Measurements from ENCODE around the gene PDZD4. TPM values are rescaled to one million over a fixed set of nuclear protein-coding genes. Genes with fewer than 3 reads are reported as not detected.

PDZD4 gene
- total RNA-seq, 1 experiment from 2014 or later = 120 TPM

DNA sequence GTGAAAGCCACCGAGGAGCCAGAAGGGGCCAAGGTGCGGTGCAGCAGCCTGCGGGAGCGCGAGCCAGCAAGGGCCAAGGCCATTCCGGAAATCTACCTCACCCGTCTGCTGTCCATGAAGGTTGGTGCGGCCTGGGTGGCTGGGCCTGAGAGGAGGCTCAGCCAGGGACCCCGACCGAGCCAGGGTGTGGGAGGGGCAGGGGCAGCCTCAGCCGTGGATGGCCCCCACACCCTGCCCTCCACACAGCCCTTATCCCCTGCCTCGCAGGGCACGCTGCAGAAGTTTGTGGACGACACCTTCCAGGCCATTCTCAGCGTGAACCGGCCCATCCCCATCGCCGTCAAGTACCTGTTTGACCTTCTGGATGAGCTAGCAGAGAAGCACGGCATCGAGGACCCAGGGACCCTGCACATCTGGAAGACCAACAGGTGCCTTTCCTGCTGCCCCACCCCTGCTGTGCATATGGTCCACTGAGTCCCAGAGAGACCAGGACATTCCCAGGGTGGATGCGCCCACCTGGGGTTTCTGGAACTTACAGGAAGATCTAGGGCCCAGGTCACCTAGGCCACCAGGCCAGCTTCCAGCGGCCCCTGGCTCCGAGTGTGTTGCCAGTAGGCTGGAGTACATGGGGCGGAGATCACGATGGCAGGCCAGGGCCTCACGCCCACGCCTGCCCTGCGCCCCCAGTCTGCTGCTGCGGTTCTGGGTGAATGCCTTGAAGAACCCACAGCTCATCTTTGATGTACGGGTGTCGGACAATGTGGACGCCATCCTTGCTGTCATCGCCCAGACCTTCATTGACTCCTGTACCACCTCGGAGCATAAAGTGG is 52.9 kb downstream of the PDZD4 start:
- ChIA-PET CTCF (interaction anchor here (0.6 to 2.8 kb wide), 10 partner anchors 10 to 648 kb away, joined by 3 to 12 read pairs (median 4); partner anchors contain the start of genes ARHGAP4, IDH3G and SSR4), POLR2A (interaction anchor here (1.4 to 1.6 kb wide), 2 partner anchors 17 to 151 kb away, joined by 3 to 4 read pairs; partner anchors contain the start of genes IDH3G and SSR4)
- H3K4me3 Mint-ChIP-seq = no peak overlapping the region
- no peak for DNase-seq (ENCODE audit: low spot score)
- H3K9me3 Mint-ChIP-seq = no peaks in the 10 kb centered on the region
- H3K4me1 Mint-ChIP-seq = no peaks in the 10 kb centered on the region; the same call in 1 of the 2 replicates
- no peaks in the 10 kb centered on the region for H3K36me3 Mint-ChIP-seq
- TF ChIP-seq, protein P1, sequence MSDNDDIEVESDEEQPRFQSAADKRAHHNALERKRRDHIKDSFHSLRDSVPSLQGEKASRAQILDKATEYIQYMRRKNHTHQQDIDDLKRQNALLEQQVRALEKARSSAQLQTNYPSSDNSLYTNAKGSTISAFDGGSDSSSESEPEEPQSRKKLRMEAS (CRISPR knock-in tag; IDR thresholded peaks at IDR 0.05) = no peak
- TF ChIP-seq ZNF281 (CRISPR knock-in tag; IDR thresholded peaks at IDR 0.05) = no peak
- no peak for TF ChIP-seq RELA (CRISPR knock-in tag; IDR thresholded peaks at IDR 0.05; ENCODE audit: borderline replicate concordance)
- no peak for TF ChIP-seq SMAD4 (CRISPR knock-in tag; IDR thresholded peaks at IDR 0.05)
- TF ChIP-seq EMX1 (CRISPR knock-in tag; IDR thresholded peaks at IDR 0.05) = no peak
- no peak for TF ChIP-seq ZNF232 (CRISPR knock-in tag; IDR thresholded peaks at IDR 0.05)
- TF ChIP-seq FOXK1 (CRISPR knock-in tag; IDR thresholded peaks at IDR 0.05) = no peak
- no peak for TF ChIP-seq ATF2 (CRISPR knock-in tag; IDR thresholded peaks at IDR 0.05; ENCODE audit: borderline replicate concordance, low read depth)
- TF ChIP-seq ZNF219 (CRISPR knock-in tag; IDR thresholded peaks at IDR 0.05; ENCODE audit: borderline replicate concordance) = no peak
- no peak for TF ChIP-seq E2F1 (CRISPR knock-in tag; IDR thresholded peaks at IDR 0.05)
- TF ChIP-seq, protein P2, sequence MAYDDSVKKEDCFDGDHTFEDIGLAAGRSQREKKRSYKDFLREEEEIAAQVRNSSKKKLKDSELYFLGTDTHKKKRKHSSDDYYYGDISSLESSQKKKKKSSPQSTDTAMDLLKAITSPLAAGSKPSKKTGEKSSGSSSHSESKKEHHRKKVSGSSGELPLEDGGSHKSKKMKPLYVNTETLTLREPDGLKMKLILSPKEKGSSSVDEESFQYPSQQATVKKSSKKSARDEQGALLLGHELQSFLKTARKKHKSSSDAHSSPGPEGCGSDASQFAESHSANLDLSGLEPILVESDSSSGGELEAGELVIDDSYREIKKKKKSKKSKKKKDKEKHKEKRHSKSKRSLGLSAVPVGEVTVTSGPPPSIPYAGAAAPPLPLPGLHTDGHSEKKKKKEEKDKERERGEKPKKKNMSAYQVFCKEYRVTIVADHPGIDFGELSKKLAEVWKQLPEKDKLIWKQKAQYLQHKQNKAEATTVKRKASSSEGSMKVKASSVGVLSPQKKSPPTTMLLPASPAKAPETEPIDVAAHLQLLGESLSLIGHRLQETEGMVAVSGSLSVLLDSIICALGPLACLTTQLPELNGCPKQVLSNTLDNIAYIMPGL (CRISPR knock-in tag; IDR thresholded peaks at IDR 0.05) = no peak
- no peak for TF ChIP-seq TP53 (CRISPR knock-in tag; IDR thresholded peaks at IDR 0.05)
- TF ChIP-seq TCF7 (CRISPR knock-in tag; IDR thresholded peaks at IDR 0.05; ENCODE audit: low read depth) = no peak
- no peak for TF ChIP-seq ZNF263 (CRISPR knock-in tag; IDR thresholded peaks at IDR 0.05; ENCODE audit: low read depth)
- no peak for TF ChIP-seq ETV6 (CRISPR knock-in tag; IDR thresholded peaks at IDR 0.05)
- no peaks in the 10 kb centered on the region for H3K27me3 Mint-ChIP-seq (ENCODE audit: low read depth)
- H3K27ac Mint-ChIP-seq = no peak overlapping the region
- ATAC-seq = no peak

- Mint-ChIP-seq H3K27ac (no peak overlapping the region), H3K4me3 (no peak overlapping the region), H3K9me3 (no peaks in the 10 kb centered on the region), H3K27me3 (ENCODE audit: low read depth) (no peaks in the 10 kb centered on the region), H3K4me1 (no peaks in the 10 kb centered on the region; the same call in 1 of the 2 replicates), H3K36me3 (no peaks in the 10 kb centered on the region)
- ChIA-PET POLR2A (no interaction called here), CTCF (no interaction called here)
- ATAC-seq (no peak), DNase-seq (ENCODE audit: low spot score) (no peak)
- TF ChIP-seq, protein P3, sequence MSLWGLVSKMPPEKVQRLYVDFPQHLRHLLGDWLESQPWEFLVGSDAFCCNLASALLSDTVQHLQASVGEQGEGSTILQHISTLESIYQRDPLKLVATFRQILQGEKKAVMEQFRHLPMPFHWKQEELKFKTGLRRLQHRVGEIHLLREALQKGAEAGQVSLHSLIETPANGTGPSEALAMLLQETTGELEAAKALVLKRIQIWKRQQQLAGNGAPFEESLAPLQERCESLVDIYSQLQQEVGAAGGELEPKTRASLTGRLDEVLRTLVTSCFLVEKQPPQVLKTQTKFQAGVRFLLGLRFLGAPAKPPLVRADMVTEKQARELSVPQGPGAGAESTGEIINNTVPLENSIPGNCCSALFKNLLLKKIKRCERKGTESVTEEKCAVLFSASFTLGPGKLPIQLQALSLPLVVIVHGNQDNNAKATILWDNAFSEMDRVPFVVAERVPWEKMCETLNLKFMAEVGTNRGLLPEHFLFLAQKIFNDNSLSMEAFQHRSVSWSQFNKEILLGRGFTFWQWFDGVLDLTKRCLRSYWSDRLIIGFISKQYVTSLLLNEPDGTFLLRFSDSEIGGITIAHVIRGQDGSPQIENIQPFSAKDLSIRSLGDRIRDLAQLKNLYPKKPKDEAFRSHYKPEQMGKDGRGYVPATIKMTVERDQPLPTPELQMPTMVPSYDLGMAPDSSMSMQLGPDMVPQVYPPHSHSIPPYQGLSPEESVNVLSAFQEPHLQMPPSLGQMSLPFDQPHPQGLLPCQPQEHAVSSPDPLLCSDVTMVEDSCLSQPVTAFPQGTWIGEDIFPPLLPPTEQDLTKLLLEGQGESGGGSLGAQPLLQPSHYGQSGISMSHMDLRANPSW (CRISPR knock-in tag; conservative IDR thresholded peaks at IDR 0.05; ENCODE audit: low read depth) = no peak
- TF ChIP-seq IRF1 (CRISPR knock-in tag; IDR thresholded peaks at IDR 0.05) (no peak), GTF2I (CRISPR knock-in tag; conservative IDR thresholded peaks at IDR 0.05) (no peak), JAZF1 (CRISPR knock-in tag; IDR thresholded peaks at IDR 0.05) (no peak), ZNF138 (CRISPR knock-in tag; conservative IDR thresholded peaks at IDR 0.05) (no peak), KAT7 (CRISPR knock-in tag; IDR thresholded peaks at IDR 0.05; ENCODE audit: borderline replicate concordance) (no peak), NR2C2 (CRISPR knock-in tag; IDR thresholded peaks at IDR 0.05) (no peak), SP1 (CRISPR knock-in tag; conservative IDR thresholded peaks at IDR 0.05) (no peak), ZNF219 (CRISPR knock-in tag; IDR thresholded peaks at IDR 0.05; ENCODE audit: borderline replicate concordance) (no peak), MYBL2 (CRISPR knock-in tag; IDR thresholded peaks at IDR 0.05) (no peak), ZNF263 (CRISPR knock-in tag; IDR thresholded peaks at IDR 0.05; ENCODE audit: low read depth) (no peak)
Measured at GRCh38 chrX:153776611-153777045, 53.7 kb downstream of the PDZD4 start.

Measured in WTC11 (cell line).